Lung microvascular endothelial cell (primary cell): ENCODE results near the gene NTSR2. TPM values are rescaled to one million over a fixed set of nuclear protein-coding genes. Genes with fewer than 3 reads are reported as not detected.
A peak's percentile ranks its signal among the peaks of the same experiment; 100 is the strongest.

Experiments
- DNase-seq, 2 donors: peaks; one replicate each; pipeline versions ENCODE4 v3.0.0 to v3.0.0-alpha.2; 2010; ENCODE audit warnings: low read depth in 2 of 2
- total RNA-seq: library from RNA; depleted of rRNA; stranded (reverse); fragments of >200 nt; gene quantifications from 2 replicates; pipeline ENCODE4 v1.2.1, GENCODE V29; 2014

The NTSR2 gene
- total RNA-seq = not detected in 2 replicates

- peak; percentile 64 to 84 for DNase-seq
Observed at GRCh38 chr2:11669454-11670291, at the start of gene NTSR2. NTSR2 (minus strand) TSS chr2:11670195; CDS start chr2:11670129, 66 bp downstream.

- DNase-seq = no peak
Observed at GRCh38 chr2:11719230-11719977, 49.4 kb upstream of the NTSR2 start.

DNA sequence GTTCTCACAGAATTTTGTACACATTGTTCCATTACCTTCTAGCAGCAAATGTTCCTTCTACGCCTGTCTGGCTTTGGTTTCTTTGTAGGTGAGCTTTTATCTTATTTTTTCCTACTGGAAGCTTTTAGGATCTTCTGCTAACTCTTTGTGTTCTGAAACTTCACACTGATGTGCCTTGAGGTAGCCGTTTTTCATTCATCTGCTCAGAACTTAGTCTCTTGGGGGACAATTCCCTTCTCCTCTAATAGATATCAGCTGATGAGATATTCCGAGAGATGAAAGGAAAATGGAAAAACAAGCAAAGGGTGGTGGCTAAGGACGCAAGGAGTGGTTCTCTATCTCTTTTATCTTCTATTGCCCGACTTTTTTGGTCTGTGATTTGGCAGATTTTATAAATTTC lies 48.6 kb upstream of the NTSR2 start:
- no peak for DNase-seq

DNA sequence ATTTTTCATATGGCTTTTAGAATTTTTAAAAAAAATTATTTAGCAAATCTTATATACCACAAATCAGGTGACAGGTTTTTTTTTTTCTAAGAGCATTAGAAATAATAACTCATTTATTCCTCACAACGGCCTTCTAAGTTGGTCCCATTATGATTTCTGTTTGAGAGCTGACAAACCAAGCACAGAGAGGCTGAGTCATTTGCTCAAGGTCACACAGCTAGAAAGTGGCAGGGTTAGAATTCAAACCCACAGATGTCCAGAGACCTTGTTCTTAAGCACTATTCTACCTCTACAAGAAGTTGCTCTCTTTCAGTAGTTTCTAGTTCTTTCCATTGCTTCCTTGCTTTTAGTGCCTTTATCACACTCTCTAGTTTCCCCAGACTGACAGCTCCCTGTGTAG lies 47.6 kb upstream of the NTSR2 start:
- DNase-seq = no peak

GRCh38 chr2:11716689-11717321 lies 46.8 kb upstream of the NTSR2 start:
- no peak for DNase-seq

DNA sequence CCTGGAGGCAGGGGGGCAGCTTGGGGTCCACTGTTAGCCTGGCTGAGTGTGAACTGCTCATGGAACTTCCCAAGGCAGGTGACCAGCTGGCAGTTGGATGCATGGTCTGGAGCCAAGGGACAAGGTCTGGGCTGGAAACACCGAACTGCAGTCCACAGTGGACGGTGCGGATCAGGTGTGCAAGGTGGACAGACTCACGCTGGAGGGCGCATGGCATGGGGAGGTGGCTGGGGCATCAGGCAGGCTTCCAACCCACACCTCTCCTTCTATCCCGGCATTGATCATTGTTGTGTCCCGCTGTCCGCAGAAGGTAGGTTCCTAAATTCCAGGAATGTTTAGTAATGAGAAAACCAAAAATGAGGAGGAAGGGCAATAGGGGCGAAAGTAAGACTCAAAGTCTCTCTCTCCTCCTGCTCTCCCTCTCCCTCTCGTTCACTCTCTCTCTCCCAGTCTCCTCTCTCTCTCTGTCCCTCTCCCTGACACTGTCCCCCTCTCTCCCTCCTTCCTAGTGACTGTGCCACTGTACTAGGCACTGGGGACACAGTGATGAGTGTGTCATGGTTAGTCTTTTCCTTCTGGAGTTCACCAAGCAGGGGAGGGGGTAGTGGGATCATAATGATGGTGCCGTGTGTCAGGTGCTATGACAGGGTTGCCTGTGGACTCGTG lies 46.1 kb upstream of the NTSR2 start:
- no peak for DNase-seq

DNA sequence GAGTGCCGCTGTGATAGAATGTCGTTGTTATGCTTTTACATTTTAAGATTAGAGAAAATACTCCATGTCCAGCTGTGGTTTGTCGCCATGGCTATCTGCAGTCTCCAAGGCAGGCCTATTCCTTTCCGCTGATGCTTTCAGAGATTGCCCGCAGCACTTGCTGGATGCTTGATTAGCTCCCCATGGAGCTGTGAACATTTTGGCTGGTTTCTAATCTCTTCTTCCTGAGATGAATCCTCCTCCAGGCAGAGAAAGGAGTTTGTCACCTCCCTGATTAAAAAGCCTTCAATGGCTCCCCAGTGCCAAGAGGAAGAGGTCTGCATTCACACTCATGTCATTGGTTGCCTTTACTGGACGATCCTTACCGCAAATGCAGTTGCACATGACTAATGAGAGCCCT lies 43.8 kb upstream of the NTSR2 start:
- no peak for DNase-seq

GRCh38 chr2:11712866-11713265 lies 42.9 kb upstream of the NTSR2 start:
- DNase-seq = no peak

GRCh38 chr2:11711751-11712150 lies 41.8 kb upstream of the NTSR2 start:
- DNase-seq = no peak

GRCh38 chr2:11711354-11711716 lies 41.3 kb upstream of the NTSR2 start:
- no peak for DNase-seq

- DNase-seq = peak in 1 of 2 donors; percentile 51
Observed at GRCh38 chr2:11710632-11711353, 40.8 kb upstream of the NTSR2 start.

- peak; percentile 23 to 62 for DNase-seq
Observed at GRCh38 chr2:11710210-11710609, 40.2 kb upstream of the NTSR2 start.

- DNase-seq = no peak
Observed at GRCh38 chr2:11709293-11709692, 39.3 kb upstream of the NTSR2 start.

DNA sequence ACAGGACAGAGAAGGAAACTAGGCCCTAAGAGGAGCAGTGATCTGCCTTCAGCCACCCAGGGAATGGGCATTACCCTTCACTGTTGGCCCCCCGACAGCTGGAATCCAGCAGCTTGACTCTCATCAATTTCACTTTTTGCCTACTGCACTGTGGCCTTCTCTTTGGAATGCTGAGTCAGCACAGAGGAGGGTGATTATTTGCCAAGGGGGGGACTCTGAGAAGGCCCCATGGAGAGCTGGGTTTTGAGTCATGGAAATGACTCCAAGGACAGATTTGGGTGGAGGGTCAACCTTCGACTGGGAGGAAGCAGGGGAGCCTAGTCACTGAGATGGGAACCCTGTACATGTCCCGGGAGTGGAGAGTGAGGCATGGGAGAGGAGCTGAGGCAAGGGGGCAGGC lies 38.1 kb upstream of the NTSR2 start:
- no peak for DNase-seq

DNA sequence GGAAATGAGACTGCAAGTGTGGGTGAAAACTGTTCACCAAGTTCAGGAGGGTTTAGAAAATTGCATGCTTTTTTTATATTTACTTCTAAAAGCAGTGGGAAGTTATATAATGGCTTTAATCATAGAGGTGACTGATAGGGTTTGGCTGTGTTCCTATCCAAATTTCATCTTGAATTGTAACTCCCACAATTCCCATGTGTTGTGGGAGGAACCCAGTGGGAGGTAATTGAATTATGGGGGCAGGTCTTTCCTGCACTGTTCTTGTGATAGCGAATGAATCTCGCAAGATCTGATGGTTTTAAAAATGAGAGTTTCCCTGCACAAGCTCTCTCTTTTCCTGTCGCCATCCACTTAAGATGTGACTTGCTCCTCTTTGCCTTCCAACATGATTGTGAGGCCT lies 35.7 kb upstream of the NTSR2 start:
- no peak for DNase-seq

DNA sequence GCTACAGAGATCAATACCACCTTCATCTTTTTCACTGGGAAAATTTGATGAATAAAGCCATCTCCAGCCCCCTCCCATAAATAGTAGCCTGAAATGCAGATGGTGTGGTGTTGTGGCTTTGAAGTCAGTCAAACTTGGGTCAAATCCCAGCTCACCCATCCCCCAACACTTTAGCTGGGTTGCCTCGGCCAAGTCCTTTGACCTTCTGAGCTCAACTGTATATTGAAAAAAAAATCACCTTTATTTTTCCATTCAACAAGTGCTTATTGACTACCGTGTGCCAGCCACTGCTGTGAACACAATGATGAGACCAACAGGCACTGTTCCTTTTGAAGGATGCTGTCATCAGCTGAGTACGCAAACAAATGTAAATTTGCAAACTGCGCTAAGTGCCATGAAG lies 35.1 kb upstream of the NTSR2 start:
- no peak for DNase-seq

DNA sequence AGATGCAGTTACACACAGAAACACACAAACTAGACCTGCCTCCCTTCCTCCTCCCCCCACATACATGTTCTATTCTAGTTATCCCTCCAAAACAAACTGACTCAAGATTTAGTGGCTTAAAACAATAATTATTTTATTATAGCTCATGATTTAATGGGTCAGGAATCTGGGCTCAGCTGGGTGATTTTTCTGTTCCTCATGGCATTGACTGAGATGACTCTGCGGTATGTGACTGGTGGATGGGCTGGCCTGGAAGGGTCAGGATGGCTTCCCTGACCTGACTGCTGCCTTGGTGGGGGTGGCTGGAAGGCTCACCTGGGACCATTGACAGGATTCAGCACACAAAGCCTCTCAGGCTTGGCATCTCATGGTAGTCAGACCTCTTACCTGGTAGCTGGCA lies 33.7 kb upstream of the NTSR2 start:
- DNase-seq = no peak

DNA sequence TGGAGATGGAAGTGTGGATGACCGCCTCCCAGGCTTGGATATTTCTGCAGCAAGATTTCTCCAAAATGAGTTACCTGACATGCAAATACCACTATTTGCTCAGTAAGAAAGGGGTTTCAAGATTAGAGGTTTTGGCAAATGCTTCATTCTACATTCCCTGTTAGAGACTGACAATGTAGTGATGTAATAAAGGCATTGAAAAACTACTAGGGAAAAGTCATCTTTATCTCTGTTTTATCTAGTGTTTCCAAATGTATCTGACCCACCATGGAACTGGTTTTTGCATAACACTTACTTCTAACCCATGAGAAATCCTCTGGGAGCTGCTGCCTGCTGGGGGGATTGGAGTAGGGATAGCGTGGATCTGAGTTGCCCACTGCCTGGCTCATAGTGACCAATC lies 33.0 kb upstream of the NTSR2 start:
- no peak for DNase-seq

DNA sequence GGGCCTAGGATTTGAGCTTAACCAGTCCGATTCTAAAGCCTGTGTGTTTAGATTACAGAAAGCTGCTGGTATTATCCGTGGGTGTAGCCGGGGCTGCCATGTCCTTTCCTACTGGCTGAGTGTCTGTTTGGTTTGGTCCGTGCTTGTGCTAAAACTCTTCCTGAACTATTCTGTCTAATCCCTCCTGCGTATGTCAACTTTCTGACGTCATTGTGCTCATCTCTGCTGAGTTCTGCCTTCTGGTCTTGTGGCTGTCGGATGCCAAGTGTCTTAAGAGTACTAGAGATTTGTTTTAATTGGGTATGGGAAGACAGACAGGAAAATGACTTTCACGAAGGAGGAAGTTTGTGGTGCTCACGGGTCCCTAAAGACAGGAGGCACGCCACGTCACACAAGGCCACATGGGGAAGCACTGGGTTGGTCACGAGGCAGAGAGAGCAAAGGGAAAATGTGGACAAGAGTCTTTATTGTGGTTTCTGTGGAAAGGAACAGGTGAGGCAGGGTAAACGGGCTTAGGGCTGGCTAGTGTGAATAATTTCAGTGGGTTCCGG lies 31.8 kb upstream of the NTSR2 start:
- peak in 1 of 2 donors; percentile 7 for DNase-seq

DNA sequence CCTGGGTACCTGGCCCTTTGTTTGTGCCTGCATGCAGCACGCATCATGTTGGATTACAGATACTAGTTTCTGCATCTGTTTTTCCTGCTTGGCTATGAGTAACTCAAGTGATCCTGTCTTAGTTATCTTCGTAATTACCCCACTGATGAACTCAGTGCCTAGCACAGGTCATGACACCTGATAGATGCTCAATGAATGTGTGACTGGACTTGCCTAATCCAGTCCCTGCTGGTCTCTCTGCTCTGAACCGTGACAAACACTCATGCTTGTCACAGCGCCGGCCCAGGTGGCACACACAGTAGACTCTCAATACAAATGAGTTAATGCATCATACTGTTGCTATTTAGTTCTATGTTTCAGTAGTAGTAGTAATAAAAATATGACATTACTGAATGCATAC lies 31.2 kb upstream of the NTSR2 start:
- no peak for DNase-seq
